ENCODE results near the gene DNAH17.
A peak's percentile ranks its signal among the peaks of the same experiment; 100 is the strongest.

The DNAH17 gene

GRCh38 chr17:78577296-78577695 is at the start of gene DNAH17:
Gene DNAH17, minus strand, starts transcription at chr17:78577396. Its CDS starts 2,339 bp downstream, at chr17:78575057.
- no peak for DNase-seq (ENCODE audit: low read depth)

- DNase-seq (ENCODE audit: low read depth), result peak; percentile 6
Measured at GRCh38 chr17:78624324-78625151, 47.3 kb upstream of the DNAH17 start.

GRCh38 chr17:78623541-78623940 is 46.3 kb upstream of the DNAH17 start:
- no peak for DNase-seq (ENCODE audit: low read depth)

GRCh38 chr17:78622491-78623265 is 45.5 kb upstream of the DNAH17 start:
- DNase-seq (ENCODE audit: low read depth), result no peak

GRCh38 chr17:78621720-78622490 is 44.7 kb upstream of the DNAH17 start:
- no peak for DNase-seq (ENCODE audit: low read depth)

- DNase-seq (ENCODE audit: low read depth), result no peak
Measured at GRCh38 chr17:78620099-78620498, 42.9 kb upstream of the DNAH17 start.

- no peak for DNase-seq (ENCODE audit: low read depth)
Measured at GRCh38 chr17:78619334-78619733, 42.1 kb upstream of the DNAH17 start.

GRCh38 chr17:78618264-78619066 is 41.3 kb upstream of the DNAH17 start:
- DNase-seq (ENCODE audit: low read depth), result no peak

- peak; percentile 44 for DNase-seq (ENCODE audit: low read depth)
Measured at GRCh38 chr17:78617511-78618061, 40.4 kb upstream of the DNAH17 start.

- no peak for DNase-seq (ENCODE audit: low read depth)
Measured at GRCh38 chr17:78616946-78617345, 39.8 kb upstream of the DNAH17 start.

GRCh38 chr17:78615631-78616030 is 38.4 kb upstream of the DNAH17 start:
- no peak for DNase-seq (ENCODE audit: low read depth)

- no peak for DNase-seq (ENCODE audit: low read depth)
Measured at GRCh38 chr17:78613416-78613815, 36.2 kb upstream of the DNAH17 start.

GRCh38 chr17:78611607-78612006 is 34.4 kb upstream of the DNAH17 start:
- no peak for DNase-seq (ENCODE audit: low read depth)

- no peak for DNase-seq (ENCODE audit: low read depth)
Measured at GRCh38 chr17:78610951-78611511, 33.8 kb upstream of the DNAH17 start.

GRCh38 chr17:78609191-78609641 is 32.0 kb upstream of the DNAH17 start:
- DNase-seq (ENCODE audit: low read depth), result no peak

- DNase-seq (ENCODE audit: low read depth), result no peak
Measured at GRCh38 chr17:78608804-78609186, 31.6 kb upstream of the DNAH17 start.

- DNase-seq (ENCODE audit: low read depth), result no peak
Measured at GRCh38 chr17:78608122-78608803, 31.1 kb upstream of the DNAH17 start.

- no peak for DNase-seq (ENCODE audit: low read depth)
Measured at GRCh38 chr17:78607038-78607437, 29.8 kb upstream of the DNAH17 start.

- no peak for DNase-seq (ENCODE audit: low read depth)
Measured at GRCh38 chr17:78605886-78606285, 28.7 kb upstream of the DNAH17 start.

- DNase-seq (ENCODE audit: low read depth), result no peak
Measured at GRCh38 chr17:78605429-78605828, 28.2 kb upstream of the DNAH17 start.
